NCI-H510A treated with DMSO at 0.1 percent for 48 hours (cell line): ENCODE measurements around the gene FGGY.
"Not testable (repeated sequence)": the region's sequence is repeated elsewhere in the genome, so short reads cannot be mapped to it uniquely, and the experiment has no call there.

Source experiments
- DNase-seq: peaks from one replicate; lab custom pipeline; 2025; lab: John Stamatoyannopoulos, UW

Gene FGGY

DNA sequence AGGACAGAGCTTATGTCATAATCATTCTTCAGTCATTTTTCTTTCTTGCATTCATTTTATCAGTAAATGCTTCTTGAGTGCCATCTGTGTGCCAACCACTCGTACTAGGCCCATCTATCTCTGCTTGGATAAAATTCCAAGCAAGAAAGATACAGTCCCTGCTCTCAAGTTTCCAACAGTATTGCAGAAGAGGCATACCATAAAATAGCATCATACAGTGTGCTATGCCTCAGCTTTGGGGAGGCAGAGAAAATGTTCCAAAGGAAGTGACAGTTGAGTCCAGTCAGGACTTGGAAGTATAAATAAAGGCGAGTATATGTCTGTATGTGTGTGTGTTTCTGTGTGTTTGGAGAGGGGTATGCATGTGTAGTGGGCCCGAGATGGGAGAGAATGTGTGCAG, 404.5 kb downstream of the FGGY start:
- DNase-seq: no peak

DNA sequence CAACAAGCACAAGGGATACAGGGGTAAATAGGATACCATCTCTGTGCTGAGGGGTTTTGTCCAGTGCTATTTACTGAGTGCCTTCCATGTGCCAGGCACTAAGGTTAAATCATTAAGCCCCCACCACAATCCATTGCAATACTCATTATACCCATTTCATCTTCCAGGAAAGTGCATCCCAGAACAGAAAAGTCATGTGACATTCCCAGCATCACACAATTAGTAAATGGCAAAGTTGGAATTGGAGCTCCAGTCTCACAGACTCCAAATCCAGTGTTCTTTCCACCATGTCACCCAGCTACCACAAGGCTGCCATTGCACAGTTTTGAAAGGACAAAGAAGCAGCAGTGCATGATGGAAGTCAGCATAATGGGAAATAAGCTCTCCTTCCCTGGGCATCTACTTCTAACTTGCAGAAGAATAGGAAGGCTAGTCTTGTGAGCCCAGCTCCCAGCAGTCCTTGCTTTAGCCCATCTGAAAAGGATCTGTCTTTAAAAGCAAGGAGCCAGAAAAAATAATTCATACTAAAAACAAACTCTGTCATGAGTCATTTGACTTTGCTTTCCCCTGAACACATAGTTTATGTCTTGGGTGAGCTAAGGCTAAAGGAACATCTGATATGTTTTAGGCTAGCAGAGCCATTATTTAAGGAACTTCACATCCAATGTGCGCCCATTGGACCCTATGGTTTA, 406.5 kb downstream of the FGGY start:
- no peak for DNase-seq

DNA sequence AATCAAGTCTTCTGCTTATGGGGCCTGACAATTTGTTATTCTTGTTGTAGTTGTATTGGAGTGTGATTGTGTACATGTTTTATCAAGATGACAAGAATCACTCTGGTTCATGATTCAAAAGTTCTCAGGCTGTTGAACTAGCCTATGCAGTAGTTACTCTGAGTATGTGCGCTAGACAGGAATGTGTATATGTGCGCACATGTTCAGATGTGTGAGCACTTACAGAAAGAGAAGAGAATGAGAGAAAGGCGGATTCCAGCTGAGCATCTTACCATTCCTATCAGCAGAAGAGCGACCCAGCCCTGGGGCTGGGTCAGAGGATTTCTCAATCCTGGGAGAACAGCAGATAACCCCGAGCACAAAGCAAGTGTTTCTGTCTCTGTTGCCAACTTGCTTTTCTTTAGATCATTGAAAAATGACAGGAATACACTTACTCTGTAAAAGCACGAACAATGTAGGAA, 407.1 kb downstream of the FGGY start:
- DNase-seq: no peak

DNA sequence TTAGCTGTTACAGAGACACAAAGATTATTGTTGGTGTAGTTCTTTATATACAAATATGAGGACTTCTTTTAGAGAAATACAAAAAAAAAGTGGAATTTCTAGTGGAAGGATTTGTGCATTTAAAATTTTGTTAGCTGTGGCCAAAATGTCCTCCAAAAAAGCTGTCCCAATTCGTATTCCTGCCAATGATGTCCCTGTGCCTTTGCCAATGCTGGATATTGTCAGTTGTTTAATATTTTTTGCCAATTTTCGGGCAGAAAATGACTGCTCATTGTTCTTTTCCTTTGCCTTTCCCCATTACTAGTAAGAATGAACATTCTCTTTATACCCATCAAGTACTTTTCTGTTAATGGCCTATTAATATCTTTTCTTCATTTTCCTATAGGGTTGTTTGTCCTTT, 407.8 kb downstream of the FGGY start:
- no peak for DNase-seq

DNA sequence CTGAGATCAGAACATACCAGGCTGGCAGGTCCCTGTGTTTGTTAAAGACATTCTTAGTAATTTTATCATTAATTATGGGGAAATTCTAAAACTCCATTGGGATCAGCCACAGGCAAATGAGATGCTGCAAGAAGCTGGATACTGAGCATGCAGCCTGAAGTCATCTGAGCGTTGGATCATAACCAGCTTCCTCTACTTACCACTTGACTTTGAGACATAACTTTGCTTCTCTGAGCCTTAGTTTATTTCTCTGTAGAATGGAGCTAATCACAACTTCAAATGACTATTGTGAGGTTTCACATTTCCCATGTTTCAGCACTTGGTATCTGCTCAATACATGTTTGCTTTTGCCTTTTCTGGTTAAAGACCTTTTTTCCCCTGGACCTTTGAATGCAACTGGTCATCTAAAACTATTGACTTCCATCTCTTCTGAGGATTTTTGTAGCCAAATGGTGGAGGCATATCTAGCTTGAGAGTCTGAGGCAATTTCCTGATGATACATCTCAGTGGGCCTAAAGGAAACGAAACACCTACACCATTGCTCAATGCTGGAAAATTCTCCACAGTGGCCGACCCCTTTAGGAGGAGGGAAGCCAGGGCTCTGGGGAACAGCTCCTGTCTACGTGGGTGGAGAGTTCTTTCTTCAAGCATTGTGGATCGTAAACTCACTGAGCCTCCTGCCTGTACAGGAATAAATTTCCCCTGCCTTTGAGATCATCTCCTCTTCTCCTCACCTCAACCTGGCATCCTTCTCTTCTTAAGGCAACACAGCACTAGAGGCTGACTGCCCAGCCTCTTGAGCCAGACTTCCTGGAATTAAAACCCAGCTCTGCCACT, 408.8 kb downstream of the FGGY start:
- no peak for DNase-seq

DNA sequence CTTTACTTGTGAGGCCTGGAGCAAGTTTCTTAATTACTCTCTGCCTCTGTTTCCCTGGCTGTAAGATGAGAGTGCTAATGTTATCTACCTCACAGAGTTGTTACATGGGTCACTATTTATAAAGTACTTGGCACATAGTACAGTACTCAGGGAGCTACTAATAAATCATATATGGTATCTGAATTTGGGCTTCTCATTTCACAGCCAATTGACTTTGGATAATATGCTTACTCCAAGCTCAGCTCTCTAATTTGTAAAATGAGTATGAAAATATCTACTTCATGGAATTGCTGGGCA, 409.4 kb downstream of the FGGY start:
- DNase-seq: no peak

DNA sequence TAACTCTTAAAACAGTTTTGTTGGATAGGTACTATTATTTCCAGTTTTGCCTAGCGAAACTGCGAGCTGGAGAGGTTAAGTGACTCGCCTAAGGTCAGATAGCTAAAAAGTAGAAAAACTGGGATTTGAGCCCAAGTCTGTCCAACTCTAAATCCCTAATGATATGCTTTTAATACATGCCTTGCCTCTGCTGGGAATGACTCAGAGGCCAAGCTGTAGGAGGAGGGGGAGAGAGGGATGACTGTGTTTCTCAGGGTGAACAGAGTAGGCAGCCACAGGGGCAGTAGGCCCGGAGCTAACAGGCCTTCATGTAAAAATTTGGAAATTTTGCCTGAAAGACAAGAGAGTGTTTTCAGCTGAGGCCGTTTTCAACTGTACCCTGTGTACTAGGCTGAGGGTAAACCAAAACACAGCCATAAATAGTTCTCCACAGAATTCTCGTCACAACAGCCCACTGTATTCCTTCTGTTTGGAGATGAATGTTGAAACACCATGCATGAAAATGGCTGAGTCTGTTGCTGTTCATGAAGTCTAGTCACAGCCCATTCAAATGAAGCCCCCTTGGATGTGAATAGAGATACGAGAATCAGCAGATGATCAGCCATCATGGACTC, 410.4 kb downstream of the FGGY start:
- no peak for DNase-seq

DNA sequence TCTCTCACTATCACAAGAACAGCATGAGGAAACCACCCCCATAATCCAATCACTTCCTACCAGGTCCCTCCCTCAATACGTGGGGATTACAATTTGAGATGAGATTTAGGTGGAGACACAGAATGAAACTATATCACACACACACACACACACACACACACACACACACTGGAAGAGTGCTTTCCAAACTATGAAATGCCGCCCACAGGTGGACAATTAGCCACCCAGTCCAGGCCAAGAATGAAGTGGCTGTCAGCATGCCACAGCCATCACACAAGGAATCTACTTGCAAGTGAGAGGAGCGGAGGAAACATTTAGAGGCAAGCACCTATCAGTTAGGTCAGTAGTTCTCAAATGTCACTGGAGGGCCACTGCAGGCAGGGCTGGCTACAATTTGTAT, 412.4 kb downstream of the FGGY start:
- no peak for DNase-seq

DNA sequence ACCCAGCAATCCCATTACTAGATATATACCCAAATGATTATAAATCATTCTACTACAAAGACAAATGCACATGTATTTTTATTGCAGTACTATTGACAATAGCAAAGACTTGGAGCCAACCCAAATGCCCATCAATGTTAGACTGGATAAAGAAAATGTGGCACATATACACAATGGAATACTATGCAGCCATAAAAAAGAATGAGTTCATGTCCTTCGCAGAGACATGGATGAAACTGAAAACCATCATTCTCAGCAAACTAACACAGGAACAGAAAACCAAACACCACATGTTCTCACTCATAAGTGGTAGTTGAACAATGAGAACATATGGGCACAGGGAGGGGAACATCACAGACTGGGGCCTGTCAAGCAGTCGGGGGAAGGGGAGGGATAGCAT, 414.0 kb downstream of the FGGY start:
- DNase-seq: not testable (repeated sequence)

DNA sequence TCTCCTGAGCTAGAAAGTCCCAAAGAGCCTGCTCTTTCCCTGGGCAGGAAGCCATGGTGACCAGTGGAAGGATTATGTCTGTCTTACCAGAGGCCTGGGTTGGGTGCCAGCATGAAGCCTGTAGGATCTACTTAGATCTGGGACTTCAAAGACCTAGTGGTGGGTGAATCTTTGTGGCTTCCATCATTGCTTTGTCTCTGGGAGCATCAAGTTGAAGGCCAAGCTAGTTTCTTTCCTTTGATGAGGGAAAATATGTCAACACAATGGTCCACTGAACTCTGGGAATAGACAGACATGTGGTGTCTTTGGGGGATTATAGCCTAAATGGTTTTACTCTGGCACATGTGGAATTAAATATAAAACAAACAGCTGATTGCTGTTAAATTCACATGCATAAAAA, 417.3 kb downstream of the FGGY start:
- no peak for DNase-seq

DNA sequence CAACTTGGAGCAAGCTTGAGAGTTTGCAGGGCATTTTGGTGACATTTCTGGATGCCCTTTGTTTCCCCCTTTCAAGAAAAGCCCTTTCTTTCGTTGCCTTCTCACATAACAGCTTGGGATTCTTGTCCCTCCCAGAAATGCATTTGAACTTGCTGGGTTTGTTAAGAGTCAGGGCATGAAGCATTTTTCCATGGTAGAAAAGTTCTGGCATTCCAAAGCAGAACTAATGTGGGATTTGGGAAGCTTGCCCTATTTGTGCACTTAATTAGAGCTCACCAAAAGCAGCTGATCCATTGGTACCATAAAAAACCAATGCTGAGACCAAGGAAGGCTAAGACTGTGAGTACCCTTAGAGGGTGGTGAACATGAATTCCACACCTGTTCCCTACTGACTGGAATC, 418.1 kb downstream of the FGGY start:
- DNase-seq: no peak

DNA sequence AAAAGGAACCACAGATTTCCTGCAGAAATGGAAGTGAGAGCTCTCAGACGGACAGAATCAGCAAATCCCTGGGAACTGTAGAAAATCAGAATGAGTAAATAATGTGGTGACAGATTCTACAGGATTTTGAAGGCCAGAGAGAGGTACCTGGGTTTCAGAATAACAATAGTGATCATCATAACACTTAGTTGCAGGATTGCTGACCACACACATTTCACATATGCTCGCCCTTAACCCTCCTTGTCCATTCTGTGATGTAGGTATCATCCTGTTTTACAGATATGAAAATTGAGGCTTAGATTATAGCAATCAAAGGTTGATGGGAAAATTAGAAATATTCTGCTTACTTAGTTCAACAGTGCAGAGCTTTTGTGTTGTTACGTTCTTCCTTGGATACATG, 419.9 kb downstream of the FGGY start:
- no peak for DNase-seq

DNA sequence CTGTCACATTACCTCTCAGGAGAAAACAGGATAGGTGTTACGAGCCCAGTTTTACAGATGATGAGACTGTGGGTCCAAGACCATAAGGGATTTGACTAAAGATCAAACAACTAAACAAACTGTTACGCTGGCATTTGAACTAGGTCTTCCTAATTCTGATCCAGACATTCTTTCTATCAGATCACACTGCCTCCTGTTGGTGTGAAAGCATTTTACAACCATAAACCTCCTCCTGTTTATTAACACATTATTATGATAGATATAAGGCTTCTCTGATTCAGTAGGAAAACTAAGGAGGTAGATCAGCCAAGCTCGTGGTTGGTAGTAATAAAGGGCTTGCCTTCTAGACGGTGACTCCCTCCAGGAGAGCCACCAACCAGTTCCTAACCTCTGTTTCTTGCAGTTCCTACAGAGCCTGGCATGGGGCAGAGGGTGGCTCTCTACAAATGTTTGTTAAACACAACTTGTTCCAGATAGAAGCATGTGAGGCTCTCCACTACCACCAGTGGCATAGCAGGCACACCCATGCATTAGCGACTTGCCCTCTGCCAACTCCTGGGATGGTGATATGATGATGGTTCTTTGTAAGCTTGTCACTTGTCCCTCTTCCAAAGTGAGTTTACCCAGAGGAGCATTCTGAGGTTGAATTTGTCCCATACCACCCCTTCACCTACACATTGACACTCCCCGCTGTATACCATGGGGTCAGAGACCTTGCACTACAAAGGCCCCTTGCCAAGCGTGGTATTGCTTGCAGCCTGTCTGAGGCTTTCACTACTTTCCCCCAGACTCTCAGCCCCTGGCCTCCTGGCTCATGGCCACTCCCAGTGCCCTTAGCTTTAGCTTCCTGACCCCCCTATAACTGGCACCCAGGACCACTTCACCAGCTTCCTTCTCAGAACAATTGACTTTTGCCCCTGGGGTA, 421.4 kb downstream of the FGGY start:
- DNase-seq: no peak

DNA sequence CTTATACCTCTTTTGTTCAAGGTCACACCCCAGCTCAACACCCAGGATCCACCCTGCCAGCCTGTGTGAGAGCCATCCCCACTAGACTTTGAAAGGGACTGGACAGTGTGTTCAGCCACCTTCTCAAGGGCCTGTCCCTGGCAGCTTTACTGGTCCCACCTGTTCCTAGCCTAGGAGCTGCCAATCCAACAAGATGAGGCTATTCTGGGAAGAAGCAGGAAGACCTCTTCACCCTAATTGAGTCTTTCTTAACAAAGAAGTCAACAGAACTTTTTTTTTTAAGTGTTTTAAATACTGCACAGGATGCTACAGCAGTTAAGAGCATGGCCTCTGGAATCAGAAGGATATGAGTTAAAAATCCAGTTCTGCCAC, 422.1 kb downstream of the FGGY start:
- no peak for DNase-seq

DNA sequence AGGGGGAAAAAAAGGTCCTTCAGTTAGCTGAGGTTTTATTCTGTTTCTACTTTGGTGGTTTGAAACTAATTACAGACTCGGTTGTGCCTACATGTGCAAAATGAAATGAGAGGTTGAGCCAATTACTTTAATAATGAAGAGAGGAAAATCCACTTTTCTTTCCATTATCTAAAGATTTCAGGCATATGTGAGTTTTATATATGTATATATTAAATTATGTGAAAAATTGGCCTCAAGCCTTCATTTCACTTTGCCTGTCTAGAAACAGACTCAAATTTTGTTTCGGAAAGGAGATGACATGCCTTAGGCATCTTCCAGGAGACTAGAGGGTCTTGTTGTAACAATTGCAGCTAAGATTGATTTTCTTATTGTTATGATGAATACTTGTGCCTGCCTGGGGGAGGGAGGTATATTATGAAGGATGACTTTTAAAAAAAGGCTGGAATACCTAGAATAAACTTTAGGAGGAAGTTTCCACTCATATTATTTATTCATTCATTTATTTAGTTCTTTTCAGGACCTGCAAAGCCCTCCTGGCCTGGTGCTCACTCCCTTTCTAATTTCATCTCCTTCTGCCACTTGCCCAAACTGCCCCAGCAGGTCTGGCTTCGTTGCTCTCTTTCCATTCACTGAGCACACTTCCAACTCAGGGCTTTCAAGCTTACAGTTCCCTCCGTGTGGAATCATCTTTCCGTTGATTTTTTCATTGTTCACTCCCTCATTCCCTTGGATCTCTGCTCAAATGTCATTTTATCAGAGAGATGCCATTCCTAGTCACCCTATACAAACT, 423.6 kb downstream of the FGGY start:
- DNase-seq: no peak

DNA sequence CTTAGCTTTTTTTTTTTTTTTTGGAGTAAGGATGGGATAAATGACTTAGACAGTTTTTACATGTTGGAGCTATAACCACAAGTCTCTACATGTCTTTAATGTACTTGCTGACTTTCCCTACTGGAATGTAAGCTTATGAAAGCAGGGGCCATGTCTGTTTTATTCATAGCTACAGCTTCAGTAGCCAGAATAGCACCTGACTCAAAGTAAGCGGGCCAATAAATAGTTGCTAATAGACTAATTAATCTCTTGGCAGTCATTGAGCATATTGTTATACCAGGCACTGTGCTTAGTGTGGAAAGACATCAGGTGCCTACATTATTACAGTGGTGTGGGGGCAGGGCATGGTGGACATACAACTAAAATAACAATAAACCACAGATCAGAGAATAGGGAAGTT, 433.4 kb downstream of the FGGY start:
- DNase-seq: no peak

DNA sequence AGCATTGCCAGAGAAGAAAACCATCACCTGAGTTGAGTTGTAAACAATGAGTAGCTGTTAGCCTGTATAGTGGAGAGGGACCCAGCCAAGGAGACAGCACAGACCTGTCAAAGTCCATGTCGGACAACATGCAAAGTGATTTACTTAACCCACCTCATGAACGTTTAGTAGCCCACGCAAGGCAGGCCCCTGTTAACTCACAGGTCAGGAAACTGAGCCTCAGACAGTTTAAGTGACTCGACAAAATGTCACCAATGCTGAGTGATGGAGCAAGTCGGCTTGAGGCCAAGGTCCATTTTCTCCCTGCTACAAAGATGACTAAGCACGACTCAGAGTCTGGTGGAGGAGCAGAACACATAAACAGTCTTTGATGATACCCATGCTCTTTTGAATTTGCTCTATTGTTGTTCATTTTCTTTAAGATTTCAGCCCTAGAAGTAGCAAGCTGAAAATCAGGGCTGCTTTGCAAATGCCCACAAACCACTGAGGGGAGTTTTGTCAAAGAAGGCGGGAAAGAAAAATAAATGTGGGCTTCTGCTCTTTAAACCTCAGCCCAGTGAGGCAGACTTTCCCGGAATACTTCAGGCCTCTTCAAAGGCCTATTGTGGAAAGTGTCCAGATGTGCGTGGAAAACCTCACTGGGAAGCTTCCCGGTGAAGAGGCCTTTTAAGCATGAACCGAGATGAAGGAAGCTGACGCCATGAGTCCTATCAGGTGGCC, 434.0 kb downstream of the FGGY start:
- peak; percentile 17 for DNase-seq

DNA sequence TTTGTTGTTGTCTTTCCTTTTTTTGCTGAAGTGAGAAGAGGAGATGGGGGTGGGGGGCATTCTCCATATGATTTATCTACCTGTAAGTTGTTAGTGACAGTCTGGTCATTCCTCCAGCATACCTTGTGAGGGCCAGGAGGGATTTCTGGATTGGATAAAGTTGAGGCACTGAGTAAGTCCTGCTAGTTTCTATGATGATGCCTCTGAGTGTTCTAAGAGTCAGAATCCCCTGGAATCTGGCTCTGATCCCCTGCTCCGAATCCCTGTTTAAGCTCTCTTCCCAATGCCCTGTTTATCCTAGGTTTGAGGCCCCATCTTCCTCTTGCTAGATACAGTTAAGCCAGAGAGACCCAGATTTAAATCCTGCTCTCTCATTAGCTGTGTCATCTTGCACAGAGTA, 434.7 kb downstream of the FGGY start:
- DNase-seq: no peak

DNA sequence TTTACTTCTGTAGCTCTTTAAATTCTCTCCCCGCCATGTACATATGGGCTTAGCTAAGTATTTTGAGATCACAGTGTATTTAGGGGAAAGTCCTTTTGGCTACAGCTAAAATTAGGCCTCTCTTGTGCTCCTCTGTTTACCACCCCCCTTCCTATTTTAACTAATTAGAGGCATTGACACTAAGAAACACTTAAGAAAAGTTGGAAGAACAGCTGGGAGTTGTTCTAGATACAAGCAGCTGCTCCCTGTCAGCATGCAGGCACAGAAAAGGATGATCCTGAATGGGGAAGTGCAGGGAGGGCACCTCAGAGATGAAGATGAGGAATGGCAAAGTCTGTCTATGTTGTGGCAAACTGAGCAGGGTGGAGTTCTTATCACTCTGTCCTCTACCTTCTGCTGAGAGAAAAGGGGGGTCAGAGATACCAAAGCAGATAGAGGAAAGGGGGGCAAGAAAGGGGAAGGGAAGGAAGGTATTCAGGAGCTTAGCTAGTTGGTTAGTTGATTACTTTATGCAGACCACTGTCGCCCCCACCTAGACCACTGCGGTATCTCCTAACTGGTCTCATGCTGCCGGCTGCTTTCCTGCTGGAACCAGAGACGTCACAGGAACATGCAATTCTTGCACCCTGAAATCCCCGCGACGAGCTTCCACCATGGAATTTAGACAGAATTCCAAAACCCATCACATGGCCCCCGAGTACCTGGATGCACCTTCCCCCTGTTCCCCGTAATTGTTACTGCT, 435.5 kb downstream of the FGGY start:
- no peak for DNase-seq
